Activated naive CD4-positive, alpha-beta T cell treated with Interleukin-2 at 50 U/mL for 16 hours (primary cell): ENCODE data around the gene IDH2.

Experiments
- DNase-seq: peaks from one replicate; pipeline ENCODE4 v3.0.0-alpha.2; 2020

IDH2 gene

DNA sequence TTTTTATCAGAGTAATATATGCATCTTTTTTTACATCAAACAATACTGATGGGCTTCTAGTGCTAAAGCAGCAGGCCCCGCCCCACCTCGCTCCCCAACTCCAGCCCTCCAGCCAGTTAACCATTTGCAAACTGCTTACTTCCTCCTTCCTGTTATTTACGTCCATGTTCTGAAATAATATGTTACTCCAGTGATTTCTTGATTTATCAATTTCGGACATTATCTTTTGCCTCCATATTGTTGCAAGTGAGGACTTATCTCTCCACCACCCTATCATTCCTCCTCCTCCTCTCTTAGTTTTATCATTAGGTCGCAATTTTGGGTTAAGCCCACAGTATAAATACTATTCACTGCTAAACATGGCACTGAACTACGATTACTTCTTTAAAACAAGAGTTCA, 61.6 kb downstream of the IDH2 start:
- no peak for DNase-seq

DNA sequence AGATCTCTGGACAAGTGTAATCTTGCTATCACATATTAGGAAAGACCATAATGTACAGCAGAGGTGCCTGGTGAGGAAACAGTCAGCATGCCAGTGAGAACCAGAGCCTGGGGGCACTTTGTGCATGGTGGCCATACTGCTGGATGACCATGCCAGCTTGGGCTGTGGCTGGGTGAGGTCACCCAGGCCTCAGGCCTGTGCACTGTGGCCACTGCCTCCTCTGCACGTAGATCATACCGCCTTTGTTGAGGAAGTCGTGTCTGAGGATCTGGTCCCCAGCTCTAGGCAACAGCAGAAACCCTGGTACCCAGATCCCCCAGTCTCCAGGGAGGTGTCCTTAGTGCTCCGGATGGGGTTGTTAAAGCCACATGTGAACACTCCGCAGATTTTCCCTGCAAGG, 62.3 kb downstream of the IDH2 start:
- DNase-seq: no peak

- DNase-seq: no peak
Observed at GRCh38 chr15:90038632-90039095, 63.6 kb downstream of the IDH2 start.

- DNase-seq: peak; percentile 54
Observed at GRCh38 chr15:90037961-90038631, 64.2 kb downstream of the IDH2 start.

- DNase-seq: no peak
Observed at GRCh38 chr15:90037511-90037860, 64.8 kb downstream of the IDH2 start.

DNA sequence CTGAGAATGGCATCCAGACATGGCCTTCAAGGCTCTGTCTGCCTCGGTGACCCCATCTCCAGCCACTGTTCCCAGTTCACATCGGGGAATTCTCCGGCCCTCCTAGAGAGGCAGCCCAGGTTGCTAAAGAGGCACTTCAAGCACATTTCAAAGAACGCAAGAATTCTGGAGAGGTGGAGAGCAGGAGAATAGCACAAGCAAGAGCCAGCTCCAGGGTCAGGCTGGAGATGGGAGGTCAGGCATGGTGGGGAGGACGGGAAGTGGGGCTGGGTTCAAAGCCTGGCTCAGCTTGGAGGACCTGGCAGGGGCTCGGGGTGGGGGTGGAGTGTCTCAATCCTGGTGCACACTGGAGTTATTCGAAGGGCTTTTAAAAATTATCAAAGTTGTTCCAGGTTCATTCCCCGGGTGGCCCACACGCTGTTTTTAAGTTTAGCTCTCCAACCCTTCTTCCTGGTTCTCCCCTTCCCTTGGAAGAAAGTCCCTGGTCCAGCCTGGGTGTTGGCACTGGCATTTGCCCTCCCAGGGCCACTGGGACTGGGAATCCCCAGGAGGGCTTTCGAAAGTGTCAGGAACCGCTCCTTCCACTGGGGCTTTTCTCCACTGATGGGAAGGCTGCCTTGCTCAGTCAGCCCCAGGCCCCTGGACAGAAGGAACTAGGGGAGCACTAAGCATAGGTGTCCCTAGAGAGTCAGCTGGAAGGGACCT, 65.3 kb downstream of the IDH2 start:
- no peak for DNase-seq

DNA sequence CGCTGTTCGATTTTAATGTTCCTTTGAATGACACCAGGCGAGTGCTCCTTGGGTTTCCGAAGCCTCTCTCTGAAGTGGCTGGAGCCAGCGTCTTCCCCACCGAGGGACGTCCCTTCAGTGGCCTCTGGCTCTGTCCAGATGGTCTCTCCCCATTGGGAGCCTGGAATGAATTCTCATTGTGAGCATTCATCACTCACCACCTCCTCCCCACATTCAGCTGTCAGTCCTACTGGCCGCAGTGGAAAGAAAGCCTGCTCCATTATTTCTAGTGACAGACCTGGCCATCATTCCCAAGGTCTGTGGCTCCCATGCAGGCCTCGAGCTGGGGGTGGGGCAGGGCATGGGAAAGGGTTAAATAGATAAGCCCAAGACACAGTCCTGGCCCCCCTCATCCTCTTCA, 65.9 kb downstream of the IDH2 start:
- no peak for DNase-seq

DNA sequence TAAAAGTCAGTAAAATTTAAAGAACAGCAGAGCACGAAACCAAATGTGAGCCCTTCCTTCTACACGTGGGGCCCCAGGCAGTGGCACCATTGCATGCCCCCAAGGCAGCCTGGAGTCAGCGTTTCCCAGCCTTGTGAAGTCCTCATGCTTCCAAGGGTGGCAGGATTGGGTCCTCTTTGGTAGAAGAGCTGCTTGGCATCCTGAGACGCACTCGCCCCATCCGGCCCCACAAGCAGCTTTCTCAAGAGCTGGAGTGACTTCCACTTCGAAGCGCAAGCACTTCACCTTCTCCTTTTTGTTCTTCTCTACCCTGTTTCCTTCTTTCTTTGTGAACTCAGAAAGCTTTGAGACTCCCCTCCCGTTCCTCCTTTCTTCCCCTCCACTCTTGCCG, 66.4 kb downstream of the IDH2 start:
- DNase-seq: no peak

- no peak for DNase-seq
Observed at GRCh38 chr15:90035095-90035839, 67.0 kb downstream of the IDH2 start.

DNA sequence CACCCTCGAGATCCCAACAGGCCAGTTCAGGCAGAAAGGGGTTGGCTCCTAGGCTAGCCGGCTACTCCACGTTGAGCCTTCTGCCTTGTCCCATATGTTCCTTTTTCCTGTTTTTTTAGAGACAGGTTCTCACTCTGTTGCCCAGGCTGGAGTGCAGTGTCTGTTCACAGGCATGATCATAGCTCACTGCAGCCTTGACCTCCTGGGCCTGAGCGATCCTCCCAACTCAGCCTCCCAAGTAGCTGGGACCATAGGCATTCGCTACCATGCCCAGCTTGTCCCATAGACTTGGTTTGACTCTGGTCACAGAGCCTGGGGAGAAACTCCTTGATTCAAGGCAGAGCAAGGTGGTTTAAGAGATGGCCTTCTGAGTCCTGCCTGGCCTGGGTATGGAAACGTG, 68.8 kb downstream of the IDH2 start:
- no peak for DNase-seq
